GM12872 (cell line): ENCODE data around the gene MTHFD1L.

Experiments used
- CTCF ChIP-seq: IDR thresholded peaks from 3 replicates; pipeline ENCODE4 v1.5.1; 2011; ENCODE audit warnings: low read depth, mild to moderate bottlenecking, low read length, moderate library complexity; ENCODE audit not compliant: insufficient read depth

Gene MTHFD1L

GRCh38 chr6:151143337-151143736 is 277.8 kb downstream of the MTHFD1L start:
- TF ChIP-seq CTCF, result no peak

- no peak for TF ChIP-seq CTCF
Observed at GRCh38 chr6:151143806-151144205, 278.3 kb downstream of the MTHFD1L start.

GRCh38 chr6:151147118-151147832 is 281.8 kb downstream of the MTHFD1L start:
- no peak for TF ChIP-seq CTCF

DNA sequence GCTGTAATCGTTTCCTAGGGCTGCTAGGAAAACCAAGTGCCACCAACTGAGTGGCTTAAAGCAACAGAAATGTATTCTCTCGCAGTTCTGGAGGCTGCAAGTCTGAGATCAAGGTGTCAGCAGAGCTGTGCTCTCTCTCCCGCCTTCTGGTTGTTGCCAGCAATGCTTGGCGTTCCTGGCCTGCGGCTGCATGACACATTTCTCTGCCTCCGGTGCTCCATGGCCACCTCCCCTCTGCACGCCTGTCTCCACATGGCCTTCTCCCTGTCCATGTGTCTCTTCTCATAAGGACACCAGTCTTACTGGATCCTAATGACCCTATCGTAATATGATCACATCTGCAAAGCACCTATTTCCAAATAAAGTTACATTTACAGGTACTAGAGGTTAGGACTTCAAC is 282.6 kb downstream of the MTHFD1L start:
- no peak for TF ChIP-seq CTCF

DNA sequence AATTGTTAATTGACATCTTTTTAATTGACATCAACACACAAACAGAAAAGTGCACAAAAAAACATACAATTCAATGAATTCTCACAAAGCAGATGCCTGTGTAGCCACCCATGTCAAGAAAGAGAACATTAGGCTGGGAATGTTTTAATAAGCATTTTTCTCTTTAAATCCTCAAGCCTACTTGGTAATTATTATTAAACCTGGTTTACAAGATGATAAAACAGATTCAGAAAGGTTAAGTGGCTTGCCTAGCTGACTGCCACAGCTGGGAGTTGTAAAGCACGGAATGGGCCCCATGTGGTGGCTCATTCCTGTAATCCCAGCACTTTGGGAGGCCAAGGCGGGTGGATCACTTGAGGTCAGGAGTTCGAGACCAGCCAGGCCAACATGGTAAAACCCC is 284.3 kb downstream of the MTHFD1L start:
- TF ChIP-seq CTCF, result no peak
